ENCODE measurements around the gene OVAAL. TPM values are rescaled to one million over a fixed set of nuclear protein-coding genes. Genes with fewer than 3 reads are reported as not detected.

OVAAL gene
- polyA plus RNA-seq, 3 donors: not detected

GRCh38 chr1:180563026-180563827 is 4.5 kb downstream of the OVAAL start:
- Histone ChIP-seq H4K20me1 (ENCODE audit: insufficient read depth, low read length) (no peaks in the 10 kb centered on the region), H3K4me2 (replicated peaks; ENCODE audit: extremely low read depth, low read length, poor library complexity, severe bottlenecking) (no peak overlapping the region), H3K36me3 (replicated peaks in 1 of 2; ENCODE audit: control insufficient read depth in 1 of 2, insufficient read depth in 2 of 2, low read length in 2 of 2) (no peaks in the 10 kb centered on the region), H2AFZ (ENCODE audit: insufficient read depth, low read depth, low read length, poor library complexity, severe bottlenecking) (no peak overlapping the region), H3K79me2 (ENCODE audit: insufficient read depth, low read length) (no peaks in the 10 kb centered on the region), H3K4me3 (replicated peaks in 1 of 3; ENCODE audit: low read depth in 2 of 3, low read length in 3 of 3) (no peak overlapping the region), H3K9me3 (replicated peaks in 1 of 2; ENCODE audit: control insufficient read depth in 1 of 2, insufficient read depth in 1 of 2, low read length in 2 of 2) (peaks cover 0 to 5% of the 10 kb centered on the region in 2 donors), H3K27ac (ENCODE audit: low read depth in 1 of 2, low read length in 2 of 2) (no peak overlapping the region), H3K4me1 (ENCODE audit: control insufficient read depth in 1 of 2, insufficient read depth in 2 of 2, low read length in 2 of 2) (no peaks in the 10 kb centered on the region), H3K9ac (ENCODE audit: insufficient read depth, low read length, poor library complexity, severe bottlenecking) (no peak overlapping the region), H3K27me3 (ENCODE audit: control insufficient read depth in 2 of 2, insufficient read depth in 2 of 2, low read length in 2 of 2) (no peaks in the 10 kb centered on the region)
- WGBS (ENCODE audit: insufficient coverage): 91% methylated on average over 7 of the region's 14 CpGs
- no peaks in the 10 kb centered on the region for H3K36me3 Mint-ChIP-seq
- intact Hi-C loops (cut with micrococcal nuclease): no loop called here
- no peak for DNase-seq
- H3K9me3 Mint-ChIP-seq: peaks cover 2 to 12% (median 6%) of the 10 kb centered on the region in 7 donors
- TF ChIP-seq CTCF (IDR thresholded peaks at IDR 0.05): no peak
- H3K4me1 Mint-ChIP-seq: no peaks in the 10 kb centered on the region
- H3K27ac Mint-ChIP-seq: no peak overlapping the region
- peaks cover 2 to 6% (median 2%) of the 10 kb centered on the region in 3 donors for H3K27me3 Mint-ChIP-seq (ENCODE audit: low read depth in 3 of 3)
- no peak overlapping the region for H3K4me3 Mint-ChIP-seq

GRCh38 chr1:180565121-180565871 is 6.5 kb downstream of the OVAAL start:
- no peak overlapping the region for H3K4me2 ChIP-seq (replicated peaks; ENCODE audit: extremely low read depth, low read length, poor library complexity, severe bottlenecking)
- Mint-ChIP-seq H3K4me1 (no peaks in the 10 kb centered on the region), H3K9me3 (peaks cover 0 to 2% (median 0%) of the 10 kb centered on the region in 7 donors), H3K36me3 (no peaks in the 10 kb centered on the region), H3K27me3 (ENCODE audit: low read depth in 3 of 3) (peaks cover 2 to 6% (median 5%) of the 10 kb centered on the region in 3 donors), H3K4me3 (no peak overlapping the region), H3K27ac (no peak overlapping the region)
- H2AFZ ChIP-seq (ENCODE audit: insufficient read depth, low read depth, low read length, poor library complexity, severe bottlenecking): no peak overlapping the region
- no peaks in the 10 kb centered on the region for H3K36me3 ChIP-seq (replicated peaks in 1 of 2; ENCODE audit: control insufficient read depth in 1 of 2, insufficient read depth in 2 of 2, low read length in 2 of 2)
- no peaks in the 10 kb centered on the region for H3K9me3 ChIP-seq (replicated peaks in 1 of 2; ENCODE audit: control insufficient read depth in 1 of 2, insufficient read depth in 1 of 2, low read length in 2 of 2)
- no peaks in the 10 kb centered on the region for H3K27me3 ChIP-seq (ENCODE audit: control insufficient read depth in 2 of 2, insufficient read depth in 2 of 2, low read length in 2 of 2)
- H3K27ac ChIP-seq (ENCODE audit: low read depth in 1 of 2, low read length in 2 of 2): no peak overlapping the region
- DNase-seq: no peak
- H3K9ac ChIP-seq (ENCODE audit: insufficient read depth, low read length, poor library complexity, severe bottlenecking): no peak overlapping the region
- no peaks in the 10 kb centered on the region for H3K79me2 ChIP-seq (ENCODE audit: insufficient read depth, low read length)
- no peaks in the 10 kb centered on the region for H4K20me1 ChIP-seq (ENCODE audit: insufficient read depth, low read length)
- no peak overlapping the region for H3K4me3 ChIP-seq (replicated peaks in 1 of 3; ENCODE audit: low read depth in 2 of 3, low read length in 3 of 3)
- no peak for TF ChIP-seq CTCF (IDR thresholded peaks at IDR 0.05)
- intact Hi-C loops (cut with micrococcal nuclease): no loop called here
- no peaks in the 10 kb centered on the region for H3K4me1 ChIP-seq (ENCODE audit: control insufficient read depth in 1 of 2, insufficient read depth in 2 of 2, low read length in 2 of 2)
- WGBS (ENCODE audit: insufficient coverage): 96% methylated on average over 3 of the region's 4 CpGs

Data from CD14-positive monocyte (primary cell).